SU-DHL-6 (cell line): ENCODE results near the gene HECW1.

Source experiments
- H2AFZ ChIP-seq: fragments of 200-600 bp; sonication (generic); 2 replicates; pipeline ENCODE4 v1.6.1; 2014; ENCODE audit warnings: low read depth, mild to moderate bottlenecking, moderate library complexity, mixed read lengths, antibody characterized with exemption, low read length; ENCODE audit not compliant: severe bottlenecking
- H3F3A ChIP-seq: fragments of 200-600 bp; shearing (Covaris generic); 2 replicates; pipeline ENCODE4 v1.6.0; 2016; ENCODE audit warnings: antibody characterized with exemption, mild to moderate bottlenecking; ENCODE audit not compliant: insufficient read depth
- H3K27ac ChIP-seq: fragments of 200-600 bp; sonication (generic); 2 replicates; pipeline ENCODE4 v1.5.1; 2016; ENCODE audit warnings: low read depth, mild to moderate bottlenecking, low read length, moderate library complexity, mixed read lengths
- H3K27me3 ChIP-seq: fragments of 200-600 bp; sonication (generic), shearing (Covaris generic); 2 replicates; pipeline ENCODE4 v1.6.0; 2014; ENCODE audit warnings: mild to moderate bottlenecking, low read length
- H3K36me3 ChIP-seq: fragments of 200-600 bp; sonication (generic); 2 replicates; pipeline ENCODE4 v1.6.1; 2014; ENCODE audit warnings: mild to moderate bottlenecking, low read length, mixed read lengths
- H3K4me2 ChIP-seq: fragments of 300-600, 200-600 bp; shearing (Covaris generic), sonication (generic); 2 replicates; pipeline ENCODE4 v1.6.0; 2014; ENCODE audit warnings: low read length, low read depth, mild to moderate bottlenecking; ENCODE audit not compliant: poor library complexity, severe bottlenecking
- H3K4me3 ChIP-seq: fragments of 200-600 bp; sonication (generic); 2 replicates; pipeline ENCODE4 v1.5.1; 2014; ENCODE audit warnings: antibody characterized with exemption, low read length, mild to moderate bottlenecking, mixed read lengths; ENCODE audit not compliant: insufficient read depth, poor library complexity, severe bottlenecking
- H3K79me2 ChIP-seq: fragments of 200-600 bp; sonication (generic); 2 replicates; pipeline ENCODE4 v1.6.1; 2014; ENCODE audit warnings: mild to moderate bottlenecking, low read length, moderate library complexity; ENCODE audit not compliant: insufficient read depth
- H3K9ac ChIP-seq: fragments of 200-600 bp; sonication (generic); 2 replicates; pipeline ENCODE4 v1.7.0; 2014; ENCODE audit warnings: mild to moderate bottlenecking, low read length
- H3K9me2 ChIP-seq: fragments of 200-600 bp; sonication (generic); replicated peaks from 2 replicates; pipeline ENCODE4 v1.6.1; 2014; ENCODE audit warnings: low read length; ENCODE audit not compliant: insufficient read depth
- H3K9me3 ChIP-seq: fragments of 200-600 bp; sonication (generic); 2 replicates; pipeline ENCODE4 v1.6.1; 2014; ENCODE audit warnings: low read length, mixed read lengths; ENCODE audit not compliant: insufficient read depth
- H4K20me1 ChIP-seq: fragments of 200-600 bp; sonication (generic); 2 replicates; pipeline ENCODE4 v1.6.1; 2014; ENCODE audit warnings: low read depth, mild to moderate bottlenecking, antibody characterized with exemption, low read length, moderate library complexity, mixed read lengths
- CTCF ChIP-seq: fragments of 200-600 bp; sonication (generic); IDR thresholded peaks from one replicate; pipeline ENCODE4 v1.5.1; 2017; ENCODE audit warnings: antibody characterized with exemption, mild to moderate bottlenecking, low read length, moderate library complexity; ENCODE audit not compliant: insufficient read depth, poor library complexity, severe bottlenecking
- EZH2phosphoT487 ChIP-seq: fragments of 200-600 bp; sonication (generic), shearing (Covaris generic); conservative IDR thresholded peaks from 2 replicates; pipeline ENCODE4 v1.6.1; 2018; ENCODE audit warnings: mild to moderate bottlenecking, antibody characterized with exemption, low read length, moderate library complexity, mixed read lengths

The HECW1 gene

GRCh38 chr7:43379210-43379609 is 266.8 kb downstream of the HECW1 start:
- Histone ChIP-seq H3K27me3 (0 out of 2 replicates have a peak, but pooled peaks cover 3% of the 10 kb centered on the region), H3K9me2 (no peaks in the 10 kb centered on the region), H3K9ac (no peak overlapping the region), H3K9me3 (no peaks in the 10 kb centered on the region), H3K4me3 (no peak overlapping the region), H3K79me2 (no peaks in the 10 kb centered on the region), H4K20me1 (no peaks in the 10 kb centered on the region), H3F3A (no peaks in the 10 kb centered on the region), H3K27ac (no peak overlapping the region), H3K36me3 (no peaks in the 10 kb centered on the region), H2AFZ (no peak overlapping the region), H3K4me2 (no peak overlapping the region)
- no peak for TF ChIP-seq CTCF
- TF ChIP-seq EZH2phosphoT487: no peak

GRCh38 chr7:43384616-43385308 is 272.3 kb downstream of the HECW1 start:
- no peaks in the 10 kb centered on the region for H3K27me3 ChIP-seq
- no peak overlapping the region for H3K4me2 ChIP-seq
- no peaks in the 10 kb centered on the region for H3K9me3 ChIP-seq
- no peaks in the 10 kb centered on the region for H3K9me2 ChIP-seq
- H3K36me3 ChIP-seq: no peaks in the 10 kb centered on the region
- H3F3A ChIP-seq: no peaks in the 10 kb centered on the region
- no peak overlapping the region for H3K27ac ChIP-seq
- TF ChIP-seq CTCF: no peak
- no peak for TF ChIP-seq EZH2phosphoT487
- no peaks in the 10 kb centered on the region for H3K79me2 ChIP-seq
- H3K9ac ChIP-seq: no peak overlapping the region
- H3K4me3 ChIP-seq: no peak overlapping the region
- H2AFZ ChIP-seq: no peak overlapping the region
- H4K20me1 ChIP-seq: no peaks in the 10 kb centered on the region

- Histone ChIP-seq H3K27ac (no peak overlapping the region), H3F3A (no peaks in the 10 kb centered on the region), H3K79me2 (no peaks in the 10 kb centered on the region), H2AFZ (no peak overlapping the region), H3K4me2 (no peak overlapping the region), H3K36me3 (no peaks in the 10 kb centered on the region), H3K4me3 (no peak overlapping the region), H3K9ac (no peak overlapping the region), H4K20me1 (no peaks in the 10 kb centered on the region), H3K27me3 (no peaks in the 10 kb centered on the region), H3K9me3 (no peaks in the 10 kb centered on the region), H3K9me2 (no peaks in the 10 kb centered on the region)
- TF ChIP-seq CTCF: no peak
- TF ChIP-seq EZH2phosphoT487: no peak
These were observed 272.8 kb downstream of the HECW1 start for GRCh38 chr7:43385309-43385680.
